Progenitor cell of endocrine pancreas (in vitro differentiated cells): ENCODE results near the gene TOMM40. TPM values are rescaled to one million over a fixed set of nuclear protein-coding genes. Genes with fewer than 3 reads are reported as not detected.

Experiments
- DNase-seq: peaks from one replicate; pipeline ENCODE4 v3.0.0; 2021; ENCODE audit warnings: low spot score; ENCODE audit not compliant: unreplicated experiment
- H3K27ac Mint-ChIP-seq: 2 replicates; pipeline ENCODE4 v1.8.0; 2021; ENCODE audit warnings: mild to moderate bottlenecking, moderate library complexity, mixed read lengths
- H3K27me3 Mint-ChIP-seq: 2 replicates; pipeline ENCODE4 v1.8.0; 2021; ENCODE audit warnings: mixed read lengths
- H3K36me3 Mint-ChIP-seq: 2 replicates; pipeline ENCODE4 v1.8.0; 2022; ENCODE audit warnings: mixed read lengths; ENCODE audit not compliant: insufficient read depth
- H3K4me1 Mint-ChIP-seq: 2 replicates; pipeline ENCODE4 v1.8.0; 2021; ENCODE audit warnings: low read depth, mixed read lengths
- H3K4me3 Mint-ChIP-seq: 2 replicates; pipeline ENCODE4 v1.8.0; 2021; ENCODE audit warnings: low read depth, mild to moderate bottlenecking, moderate library complexity, mixed read lengths
- H3K9me3 Mint-ChIP-seq: 2 replicates; pipeline ENCODE4 v1.8.0; 2021; ENCODE audit warnings: low read depth, mixed read lengths
- CTCF ChIP-seq: fragments of 200-600 bp; sonication (generic); IDR thresholded peaks from one replicate; pipeline ENCODE4 v1.5.0; 2021; ENCODE audit warnings: antibody characterized with exemption, mild to moderate bottlenecking; ENCODE audit not compliant: unreplicated experiment
- total RNA-seq: library from RNA; stranded (reverse); gene quantifications from 2 replicates; pipeline ENCODE4 v1.2.1, GENCODE V29; 2021

Gene TOMM40
- total RNA-seq, 1 donor from 2014 or later: 63.0 TPM

- Mint-ChIP-seq H3K27me3 (no peaks in the 10 kb centered on the region), H3K4me3 (no peak overlapping the region), H3K4me1 (peaks cover 2% of the 10 kb centered on the region), H3K27ac (no peak overlapping the region), H3K36me3 (no peaks in the 10 kb centered on the region), H3K9me3 (no peaks in the 10 kb centered on the region)
- no peak for DNase-seq
- no peak for TF ChIP-seq CTCF
Observed at GRCh38 chr19:44948763-44949374, 57.8 kb downstream of the TOMM40 start.

GRCh38 chr19:44949550-44949949, 58.5 kb downstream of the TOMM40 start:
- Mint-ChIP-seq H3K36me3 (no peaks in the 10 kb centered on the region), H3K27me3 (no peaks in the 10 kb centered on the region), H3K4me3 (no peak overlapping the region), H3K27ac (no peak overlapping the region), H3K9me3 (no peaks in the 10 kb centered on the region), H3K4me1 (peaks cover 3% of the 10 kb centered on the region)
- TF ChIP-seq CTCF: no peak
- no peak for DNase-seq

- Mint-ChIP-seq H3K4me1 (peaks cover 13% of the 10 kb centered on the region), H3K4me3 (peak overlapping the region; percentile 7), H3K36me3 (no peaks in the 10 kb centered on the region), H3K27ac (peak overlapping the region; percentile 86), H3K9me3 (no peaks in the 10 kb centered on the region), H3K27me3 (no peaks in the 10 kb centered on the region)
- DNase-seq: peak; percentile 51
- TF ChIP-seq CTCF: peak; percentile 96
Observed at GRCh38 chr19:44951179-44952159, 60.4 kb downstream of the TOMM40 start.

Other genes starting within 250 kb of the TOMM40 start
- 61.2 and 64.3 TPM in 2 replicates for gene PVR, start 247.3 kb upstream of the TOMM40 start, total RNA-seq
- 25.8 and 29.8 TPM in 2 replicates for gene CEACAM19, start 219.8 kb upstream of the TOMM40 start, total RNA-seq
- gene CEACAM16, start 192.1 kb upstream of the TOMM40 start, total RNA-seq: not detected in 2 replicates
- 2.9 and 3.8 TPM in 2 replicates for gene BCL3, start 142.5 kb upstream of the TOMM40 start, total RNA-seq
- gene CBLC, start 113.4 kb upstream of the TOMM40 start, total RNA-seq: 15.4 and 16.2 TPM in 2 replicates
- 197 and 211 TPM in 2 replicates for gene BCAM, start 82.2 kb upstream of the TOMM40 start, total RNA-seq
- 201 and 203 TPM in 2 replicates for gene NECTIN2, start 45.0 kb upstream of the TOMM40 start, total RNA-seq
- 198 and 233 TPM in 2 replicates for gene APOE, start 14.5 kb downstream of the TOMM40 start, total RNA-seq
- 85.5 and 89.4 TPM in 2 replicates for gene APOC1, start 23.4 kb downstream of the TOMM40 start, total RNA-seq
- gene APOC4, start 51.0 kb downstream of the TOMM40 start, total RNA-seq: not detected in 2 replicates
- gene APOC2, start 54.8 kb downstream of the TOMM40 start, total RNA-seq: not detected in 2 replicates
- 95.5 and 98.8 TPM in 2 replicates for gene CLPTM1, start 64.1 kb downstream of the TOMM40 start, total RNA-seq
- gene RELB, start 110.2 kb downstream of the TOMM40 start, total RNA-seq: 6.2 and 6.8 TPM in 2 replicates
- gene CLASRP, start 147.8 kb downstream of the TOMM40 start, total RNA-seq: 111 and 123 TPM in 2 replicates
- 1.1 and 1.3 TPM in 2 replicates for gene ZNF296, start 185.2 kb downstream of the TOMM40 start, total RNA-seq
- 29.8 and 39.4 TPM in 2 replicates for gene GEMIN7, start 188.0 kb downstream of the TOMM40 start, total RNA-seq
- 44.8 and 45.8 TPM in 2 replicates for gene PPP1R37, start 201.9 kb downstream of the TOMM40 start, total RNA-seq